ENCODE data around the gene AURKB. TPM values are rescaled to one million over a fixed set of nuclear protein-coding genes. Genes with fewer than 3 reads are reported as not detected.
A peak's percentile ranks its signal among the peaks of the same experiment; 100 is the strongest.

Gene AURKB
- total RNA-seq, 1 donor from 2014 or later, result 7.6 TPM

GRCh38 chr17:8189041-8189710, 21.2 kb downstream of the AURKB start:
- peaks cover 24% of the 10 kb centered on the region for H4K20me1 ChIP-seq (ENCODE audit: insufficient read depth, low read length)
- no peaks in the 10 kb centered on the region for H3K9me3 Mint-ChIP-seq (ENCODE audit: unreplicated experiment)
- peaks cover 33% of the 10 kb centered on the region for H3K4me1 ChIP-seq (ENCODE audit: insufficient read depth, low read length)
- no peaks in the 10 kb centered on the region for H3K27me3 Mint-ChIP-seq (ENCODE audit: low read depth, unreplicated experiment)
- no peaks in the 10 kb centered on the region for H3K4me1 Mint-ChIP-seq (ENCODE audit: low read depth, unreplicated experiment)
- FAIRE-seq, result no peak
- no peaks in the 10 kb centered on the region for H3K36me3 ChIP-seq (ENCODE audit: insufficient read depth, low read length)
- peak overlapping the region; percentile 77 for H2AFZ ChIP-seq (ENCODE audit: low read depth, low read length)
- TF ChIP-seq CTCF (IDR thresholded peaks at IDR 0.05; ENCODE audit: insufficient read depth, low read depth, low read length) (no peak), EZH2 (IDR thresholded peaks at IDR 0.05; ENCODE audit: insufficient read depth, low read length) (no peak)
- no peak overlapping the region for H3K4me3 Mint-ChIP-seq (ENCODE audit: unreplicated experiment)
- H3K4me3 ChIP-seq (ENCODE audit: insufficient read depth, low read depth, low read length), result peak overlapping the region; percentile 70
- H3K4me2 ChIP-seq (ENCODE audit: low read length), result peak overlapping the region; percentile 89
- no peaks in the 10 kb centered on the region for H3K9me3 ChIP-seq (ENCODE audit: insufficient read depth, low read depth, low read length)
- peaks cover 15% of the 10 kb centered on the region for H3K79me2 ChIP-seq (ENCODE audit: insufficient read depth, low read length)
- H3K27ac ChIP-seq (ENCODE audit: low read depth, low read length), result peak overlapping the region; percentile 73
- H3K36me3 Mint-ChIP-seq (ENCODE audit: low read depth, unreplicated experiment), result no peaks in the 10 kb centered on the region
- H3K27ac Mint-ChIP-seq (ENCODE audit: unreplicated experiment), result peak overlapping the region; percentile 88
- no peak for DNase-seq (ENCODE audit: low read depth)
- peak overlapping the region; percentile 85 for H3K9ac ChIP-seq (ENCODE audit: low read length)
- H3K27me3 ChIP-seq (ENCODE audit: insufficient read depth, low read length), result no peaks in the 10 kb centered on the region

GRCh38 chr17:8188263-8188839, 22.0 kb downstream of the AURKB start:
- H3K4me1 ChIP-seq (ENCODE audit: insufficient read depth, low read length), result peaks cover 33% of the 10 kb centered on the region
- Mint-ChIP-seq H3K4me3 (ENCODE audit: unreplicated experiment) (no peak overlapping the region), H3K9me3 (ENCODE audit: unreplicated experiment) (no peaks in the 10 kb centered on the region), H3K36me3 (ENCODE audit: low read depth, unreplicated experiment) (no peaks in the 10 kb centered on the region), H3K27me3 (ENCODE audit: low read depth, unreplicated experiment) (no peaks in the 10 kb centered on the region), H3K27ac (ENCODE audit: unreplicated experiment) (peak overlapping the region; percentile 88), H3K4me1 (ENCODE audit: low read depth, unreplicated experiment) (no peaks in the 10 kb centered on the region)
- peaks cover 24% of the 10 kb centered on the region for H4K20me1 ChIP-seq (ENCODE audit: insufficient read depth, low read length)
- DNase-seq (ENCODE audit: low read depth), result no peak
- peaks cover 15% of the 10 kb centered on the region for H3K79me2 ChIP-seq (ENCODE audit: insufficient read depth, low read length)
- TF ChIP-seq EZH2 (IDR thresholded peaks at IDR 0.05; ENCODE audit: insufficient read depth, low read length) (no peak), CTCF (IDR thresholded peaks at IDR 0.05; ENCODE audit: insufficient read depth, low read depth, low read length) (no peak)
- H3K27ac ChIP-seq (ENCODE audit: low read depth, low read length), result peak overlapping the region; percentile 48
- H3K9me3 ChIP-seq (ENCODE audit: insufficient read depth, low read depth, low read length), result no peaks in the 10 kb centered on the region
- peak overlapping the region; percentile 85 for H3K9ac ChIP-seq (ENCODE audit: low read length)
- H2AFZ ChIP-seq (ENCODE audit: low read depth, low read length), result no peak overlapping the region
- no peak for FAIRE-seq
- no peaks in the 10 kb centered on the region for H3K27me3 ChIP-seq (ENCODE audit: insufficient read depth, low read length)
- peak overlapping the region; percentile 70 for H3K4me3 ChIP-seq (ENCODE audit: insufficient read depth, low read depth, low read length)
- peak overlapping the region; percentile 89 for H3K4me2 ChIP-seq (ENCODE audit: low read length)
- H3K36me3 ChIP-seq (ENCODE audit: insufficient read depth, low read length), result no peaks in the 10 kb centered on the region
